Breast epithelium (tissue), 4 donors: ENCODE data around the gene KRT78. TPM values are rescaled to one million over a fixed set of nuclear protein-coding genes. Genes with fewer than 3 reads are reported as not detected.

Experiments used
- DNase-seq, 2 donors: peaks; one replicate each; pipeline ENCODE4 v3.0.0-alpha.2; 2019; ENCODE audit warnings: low spot score in 2 of 2
- H3K27ac ChIP-seq, 2 donors: fragments of 200-600 bp; sonication (generic) in 1 of 2; one replicate each; pipeline ENCODE4 v1.5.1; 2016 to 2019; ENCODE audit warnings: mild to moderate bottlenecking in 1 of 2
- H3K27me3 ChIP-seq, 2 donors: fragments of 200-600 bp; sonication (generic) in 1 of 2; one replicate each; pipeline versions ENCODE4 v1.5.1 to v1.6.0; 2017 to 2019; ENCODE audit warnings: control low read depth in 1 of 2, mild to moderate bottlenecking in 1 of 2
- H3K36me3 ChIP-seq: fragments of 200-600 bp; one replicate; pipeline ENCODE4 v1.5.1; 2019
- H3K4me1 ChIP-seq, 2 donors: fragments of 200-600 bp; sonication (generic); one replicate each; pipeline ENCODE4 v1.5.1; 2016 to 2019; ENCODE audit warnings: control low read depth in 1 of 2
- H3K4me3 ChIP-seq, 3 donors: fragments of 200-600 bp; sonication (generic); 1 replicate in 2 of 3; 2 replicates in 1 of 3; pipeline ENCODE4 v1.5.1; 2016 to 2019; ENCODE audit warnings: mild to moderate bottlenecking in 3 of 3, moderate library complexity in 2 of 3
- H3K9me3 ChIP-seq, 2 donors: fragments of 200-600 bp; sonication (generic) in 1 of 2; one replicate each; pipeline ENCODE4 v1.5.1; 2016 to 2019; ENCODE audit warnings: control low read depth in 1 of 2
- CTCF ChIP-seq, 3 donors: fragments of 450-650 bp; IDR thresholded peaks; one replicate each; pipeline ENCODE4 v1.5.1; 2016 to 2017; ENCODE audit warnings: antibody characterized with exemption in 3 of 3, mild to moderate bottlenecking in 3 of 3, moderate library complexity in 3 of 3
- POLR2A ChIP-seq: fragments of 450-650 bp; IDR thresholded peaks from one replicate; pipeline ENCODE4 v1.6.1; 2016; ENCODE audit warnings: antibody characterized with exemption, mild to moderate bottlenecking, moderate library complexity
- POLR2AphosphoS5 ChIP-seq, 3 donors: sonication (generic); formaldehyde crosslinking; IDR thresholded peaks; one replicate each; pipeline ENCODE4 v1.6.1; 2017; ENCODE audit warnings: antibody characterized with exemption in 3 of 3
- intact Hi-C: fragments of 100-400 bp; cut with DNase I; formaldehyde crosslinking; loops from one replicate; pipeline ENCODE4 v1.15.1; 2023; ENCODE audit warnings: low total_unique reads
- total RNA-seq, 3 donors: library from RNA; depleted of rRNA; stranded (reverse); fragments of >200 nt; gene quantifications; one replicate each; pipeline ENCODE4 v1.1.0, GENCODE V29; 2016

KRT78 gene
- total RNA-seq, 3 donors from 2014 or later: 2.0 TPM; not detected in 2

GRCh38 chr12:52837781-52838608 is 10.8 kb downstream of the KRT78 start:
- Histone ChIP-seq H3K9me3 (no peaks in the 10 kb centered on the region), H3K27ac (no peak overlapping the region), H3K27me3 (no peaks in the 10 kb centered on the region), H3K4me3 (no peak overlapping the region), H3K4me1 (no peaks in the 10 kb centered on the region), H3K36me3 (no peaks in the 10 kb centered on the region)
- no peak for TF ChIP-seq CTCF (IDR thresholded peaks at IDR 0.05)
- TF ChIP-seq POLR2AphosphoS5 (IDR thresholded peaks at IDR 0.05): no peak
- no peak for TF ChIP-seq POLR2A
- DNase-seq: no peak
- intact Hi-C loops: no loop called here

GRCh38 chr12:52837413-52837741 is 11.4 kb downstream of the KRT78 start:
- H3K27ac ChIP-seq: no peak overlapping the region
- H3K27me3 ChIP-seq: no peaks in the 10 kb centered on the region
- no peak for TF ChIP-seq POLR2A
- TF ChIP-seq CTCF (IDR thresholded peaks at IDR 0.05): no peak
- TF ChIP-seq POLR2AphosphoS5 (IDR thresholded peaks at IDR 0.05): no peak
- no peaks in the 10 kb centered on the region for H3K9me3 ChIP-seq
- DNase-seq: no peak
- no peaks in the 10 kb centered on the region for H3K4me1 ChIP-seq
- intact Hi-C loops: no loop called here
- H3K36me3 ChIP-seq: no peaks in the 10 kb centered on the region
- no peak overlapping the region for H3K4me3 ChIP-seq

- Histone ChIP-seq H3K4me3 (no peak overlapping the region), H3K27ac (no peak overlapping the region), H3K27me3 (no peaks in the 10 kb centered on the region), H3K9me3 (no peaks in the 10 kb centered on the region), H3K36me3 (no peaks in the 10 kb centered on the region), H3K4me1 (no peaks in the 10 kb centered on the region)
- intact Hi-C loops: no loop called here
- DNase-seq: no peak
- no peak for TF ChIP-seq CTCF (IDR thresholded peaks at IDR 0.05)
- TF ChIP-seq POLR2A: no peak
- no peak for TF ChIP-seq POLR2AphosphoS5 (IDR thresholded peaks at IDR 0.05)
These were observed 12.0 kb downstream of the KRT78 start for GRCh38 chr12:52836491-52837412.

- H3K27me3 ChIP-seq: no peaks in the 10 kb centered on the region
- TF ChIP-seq CTCF (IDR thresholded peaks at IDR 0.05): no peak
- no peak for TF ChIP-seq POLR2AphosphoS5 (IDR thresholded peaks at IDR 0.05)
- no peak for TF ChIP-seq POLR2A
These were observed 12.7 kb downstream of the KRT78 start for GRCh38 chr12:52836042-52836466.

More at GRCh38 chr12:52836042-52836466, 12.7 kb downstream of the KRT78 start:
- no peak overlapping the region for H3K27ac ChIP-seq
- no peak overlapping the region for H3K4me3 ChIP-seq
- no peaks in the 10 kb centered on the region for H3K9me3 ChIP-seq
- DNase-seq: no peak
- intact Hi-C loops: no loop called here
- H3K36me3 ChIP-seq: no peaks in the 10 kb centered on the region
- H3K4me1 ChIP-seq: no peaks in the 10 kb centered on the region
